Keratinocyte (primary cell): ENCODE data around the gene THSD8. TPM values are rescaled to one million over a fixed set of nuclear protein-coding genes. Genes with fewer than 3 reads are reported as not detected.

ENCODE experiments used
- DNase-seq: peaks from one replicate; pipeline ENCODE4 v3.0.0-alpha.2; 2011; ENCODE audit warnings: low read depth, missing footprints, low spot score
- FAIRE-seq: peaks from 2 replicates; lab custom pipeline; 2011; peaks lifted over from hg19 to GRCh38; lab: Jason Lieb, UNC
- H2AFZ ChIP-seq: 2 replicates; pipeline ENCODE4 v1.6.0; 2012; ENCODE audit warnings: low read length, control low read depth, inconsistent platforms; ENCODE audit not compliant: control insufficient read depth
- H3K27ac ChIP-seq: 2 replicates; pipeline ENCODE4 v1.5.1; 2011; ENCODE audit warnings: low read length; ENCODE audit not compliant: control insufficient read depth, insufficient read depth
- H3K27me3 ChIP-seq: 3 replicates; pipeline ENCODE4 v1.6.0; 2011; ENCODE audit warnings: low read length; ENCODE audit not compliant: control insufficient read depth, insufficient read depth; ENCODE audit errors: extremely low read depth
- H3K36me3 ChIP-seq, 2 experiments: 2 replicates in 1 of 2; 3 replicates in 1 of 2; pipeline ENCODE4 v1.5.1; 2011; ENCODE audit warnings: low read length in 2 of 2, mild to moderate bottlenecking in 1 of 2; ENCODE audit not compliant: control insufficient read depth in 2 of 2, insufficient read depth in 2 of 2; ENCODE audit errors: extremely low read depth in 1 of 2
- H3K4me1 ChIP-seq: 3 replicates; pipeline ENCODE4 v1.5.1; 2011; ENCODE audit warnings: low read length; ENCODE audit not compliant: control insufficient read depth, insufficient read depth; ENCODE audit errors: extremely low read depth
- H3K4me2 ChIP-seq: 3 replicates; pipeline ENCODE4 v1.6.0; 2011; ENCODE audit warnings: low read depth, low read length; ENCODE audit not compliant: control insufficient read depth, insufficient read depth; ENCODE audit errors: extremely low read depth
- H3K4me3 ChIP-seq, 3 experiments: fragments of 200-600 bp in 1 of 3; sonication (generic) in 1 of 3; 2 replicates in 2 of 3; 3 replicates in 1 of 3; pipeline ENCODE4 v1.5.1; 2011 to 2016; ENCODE audit warnings: low read length in 3 of 3, mild to moderate bottlenecking in 3 of 3, control low read depth in 2 of 3, inconsistent platforms in 1 of 3, low read depth in 1 of 3, mixed read lengths in 1 of 3, mixed run types in 1 of 3, moderate library complexity in 1 of 3; ENCODE audit not compliant: control insufficient read depth in 2 of 3, insufficient read depth in 2 of 3; ENCODE audit errors: extremely low read depth in 1 of 3
- H3K79me2 ChIP-seq: 2 replicates; pipeline ENCODE4 v1.6.0; 2012; ENCODE audit warnings: low read length; ENCODE audit not compliant: control insufficient read depth, insufficient read depth
- H3K9ac ChIP-seq: 3 replicates; pipeline ENCODE4 v1.6.0; 2011; ENCODE audit warnings: low read length; ENCODE audit not compliant: control insufficient read depth, insufficient read depth; ENCODE audit errors: extremely low read depth
- H3K9me1 ChIP-seq: 3 replicates; pipeline ENCODE4 v1.6.0; 2011; ENCODE audit warnings: low read length; ENCODE audit not compliant: control insufficient read depth, insufficient read depth; ENCODE audit errors: extremely low read depth
- H3K9me3 ChIP-seq: 2 replicates; pipeline ENCODE4 v1.5.1; 2012; ENCODE audit warnings: low read depth, low read length; ENCODE audit not compliant: control insufficient read depth
- H4K20me1 ChIP-seq: 3 replicates; pipeline ENCODE4 v1.6.0; 2011; ENCODE audit warnings: low read length; ENCODE audit not compliant: control insufficient read depth, insufficient read depth; ENCODE audit errors: extremely low read depth
- EZH2 ChIP-seq: IDR thresholded peaks from one replicate; pipeline ENCODE4 v1.6.1; 2012; ENCODE audit warnings: inconsistent platforms, mild to moderate bottlenecking, low read length, moderate library complexity
- dilution Hi-C: fragments of 300-500 bp; cut with MboI; formaldehyde crosslinking; loops from one replicate; pipeline ENCODE4 v1.7.0; 2020; ENCODE audit warnings: low sequenced_read_pairs; ENCODE audit not compliant: extremely low pct_ligation_motif_present
- polyA plus RNA-seq, 5 experiments: library from polyadenylated mRNA; depleted of rRNA in 3 of 5; stranded (reverse) in 3 of 5; stranded (forward) in 1 of 5; unstranded in 1 of 5; fragments of >200 nt; gene quantifications; 1 replicate in 1 of 5; 2 replicates in 3 of 5; 3 replicates in 1 of 5; pipeline versions ENCODE4 v1.2.1 to v1.2.3, GENCODE V29; 2011 to 2012; ENCODE audit warnings: missing spikeins in 2 of 5, low read depth in 1 of 5, low replicate concordance in 1 of 5
- TF ChIP-seq, protein P1 (sequence below), 3 experiments: IDR thresholded peaks in 1 of 3; conservative IDR thresholded peaks in 1 of 3; optimal IDR thresholded peaks in 1 of 3; 2 replicates in 2 of 3; 3 replicates in 1 of 3; pipeline versions ENCODE3 to v1.5.1; 2011; ENCODE audit warnings: low read length in 3 of 3, mild to moderate bottlenecking in 3 of 3, moderate library complexity in 2 of 3, control low read depth in 1 of 3, inconsistent platforms in 1 of 3; ENCODE audit not compliant: insufficient read depth in 2 of 3; ENCODE audit errors: extremely low read depth in 1 of 3

THSD8 gene
- polyA plus RNA-seq, 1 donor (not counting 4 experiments of a cell fraction or from before 2014, with no cell fraction given), result 6.6 TPM

GRCh38 chr19:12833738-12834565 lies 32.1 kb downstream of the THSD8 start:
- Histone ChIP-seq H3K9me3 (no peaks in the 10 kb centered on the region), H4K20me1 (no peaks in the 10 kb centered on the region), H3K4me3 (peak overlapping the region in 2 of 3 experiments; percentile 18 to 40), H3K27me3 (peaks cover 57% of the 10 kb centered on the region), H3K27ac (no peak overlapping the region), H3K4me1 (peaks cover 18% of the 10 kb centered on the region), H3K9me1 (no peaks in the 10 kb centered on the region), H3K36me3 (no peaks in the 10 kb centered on the region), H3K4me2 (peak overlapping the region; percentile 51), H3K79me2 (no peaks in the 10 kb centered on the region), H2AFZ (no peak overlapping the region), H3K9ac (no peak overlapping the region)
- no peak for DNase-seq
- TF ChIP-seq EZH2, result no peak
- TF ChIP-seq, protein P1, sequence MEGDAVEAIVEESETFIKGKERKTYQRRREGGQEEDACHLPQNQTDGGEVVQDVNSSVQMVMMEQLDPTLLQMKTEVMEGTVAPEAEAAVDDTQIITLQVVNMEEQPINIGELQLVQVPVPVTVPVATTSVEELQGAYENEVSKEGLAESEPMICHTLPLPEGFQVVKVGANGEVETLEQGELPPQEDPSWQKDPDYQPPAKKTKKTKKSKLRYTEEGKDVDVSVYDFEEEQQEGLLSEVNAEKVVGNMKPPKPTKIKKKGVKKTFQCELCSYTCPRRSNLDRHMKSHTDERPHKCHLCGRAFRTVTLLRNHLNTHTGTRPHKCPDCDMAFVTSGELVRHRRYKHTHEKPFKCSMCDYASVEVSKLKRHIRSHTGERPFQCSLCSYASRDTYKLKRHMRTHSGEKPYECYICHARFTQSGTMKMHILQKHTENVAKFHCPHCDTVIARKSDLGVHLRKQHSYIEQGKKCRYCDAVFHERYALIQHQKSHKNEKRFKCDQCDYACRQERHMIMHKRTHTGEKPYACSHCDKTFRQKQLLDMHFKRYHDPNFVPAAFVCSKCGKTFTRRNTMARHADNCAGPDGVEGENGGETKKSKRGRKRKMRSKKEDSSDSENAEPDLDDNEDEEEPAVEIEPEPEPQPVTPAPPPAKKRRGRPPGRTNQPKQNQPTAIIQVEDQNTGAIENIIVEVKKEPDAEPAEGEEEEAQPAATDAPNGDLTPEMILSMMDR (optimal IDR thresholded peaks at IDR 0.05 in 1 of 3, IDR thresholded peaks at IDR 0.05 in 1 of 3, conservative IDR thresholded peaks at IDR 0.05 in 1 of 3; ENCODE audit: extremely low read depth in 1 of 3, insufficient read depth in 2 of 3, low read length in 3 of 3), result no peak
- dilution Hi-C loops, result no loop called here
- no peak for FAIRE-seq

DNA sequence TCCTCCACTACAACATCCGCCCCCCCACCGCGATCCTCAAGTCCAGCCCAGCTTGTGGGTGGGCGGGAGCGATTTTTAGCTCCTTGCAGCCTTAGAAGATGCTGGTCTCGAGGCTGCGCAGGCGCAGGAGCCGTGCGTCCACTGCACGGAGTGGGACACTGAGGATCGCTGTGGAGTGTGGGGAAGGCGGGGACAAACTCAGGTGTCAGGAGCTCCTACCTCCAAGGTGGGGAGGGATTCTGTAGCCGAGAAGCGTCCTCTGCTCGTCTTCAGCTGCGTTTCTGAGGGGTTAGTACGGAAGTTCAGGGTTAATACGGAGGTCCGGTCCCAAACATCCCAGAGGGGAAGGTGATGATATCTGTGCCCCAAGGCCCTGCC lies 32.7 kb downstream of the THSD8 start, which contains the start of gene RTBDN:
TSS of gene RTBDN (minus strand) at position 14 of the 378 bp plus-strand sequence. CDS start 4,600 bp downstream, outside the sequence.
- FAIRE-seq (no peak), DNase-seq (no peak)
- Histone ChIP-seq H3K27me3 (peaks cover 63% of the 10 kb centered on the region), H3K36me3 (no peaks in the 10 kb centered on the region), H2AFZ (no peak within 1 kb of the TSS), H3K79me2 (no peaks in the 10 kb centered on the region), H4K20me1 (no peaks in the 10 kb centered on the region), H3K4me3 (peak within 1 kb of the TSS; percentile 18 to 45 (median 40)), H3K9ac (no peak within 1 kb of the TSS), H3K4me1 (peaks cover 18% of the 10 kb centered on the region), H3K9me3 (no peaks in the 10 kb centered on the region), H3K9me1 (no peaks in the 10 kb centered on the region), H3K4me2 (peak within 1 kb of the TSS; percentile 66), H3K27ac (no peak within 1 kb of the TSS)
- TF ChIP-seq EZH2, result peak; percentile 96
- TF ChIP-seq, protein P1 (optimal IDR thresholded peaks at IDR 0.05 in 1 of 3, IDR thresholded peaks at IDR 0.05 in 1 of 3, conservative IDR thresholded peaks at IDR 0.05 in 1 of 3; ENCODE audit: extremely low read depth in 1 of 3, insufficient read depth in 2 of 3, low read length in 3 of 3), result no peak
- dilution Hi-C loops, result no loop called here
